MV-4-11 (cell line): ENCODE measurements around the gene CCDC81.

Source experiments
- DNase-seq: peaks from one replicate; lab custom pipeline; 2025; lab: John Stamatoyannopoulos, UW

CCDC81 gene

DNA sequence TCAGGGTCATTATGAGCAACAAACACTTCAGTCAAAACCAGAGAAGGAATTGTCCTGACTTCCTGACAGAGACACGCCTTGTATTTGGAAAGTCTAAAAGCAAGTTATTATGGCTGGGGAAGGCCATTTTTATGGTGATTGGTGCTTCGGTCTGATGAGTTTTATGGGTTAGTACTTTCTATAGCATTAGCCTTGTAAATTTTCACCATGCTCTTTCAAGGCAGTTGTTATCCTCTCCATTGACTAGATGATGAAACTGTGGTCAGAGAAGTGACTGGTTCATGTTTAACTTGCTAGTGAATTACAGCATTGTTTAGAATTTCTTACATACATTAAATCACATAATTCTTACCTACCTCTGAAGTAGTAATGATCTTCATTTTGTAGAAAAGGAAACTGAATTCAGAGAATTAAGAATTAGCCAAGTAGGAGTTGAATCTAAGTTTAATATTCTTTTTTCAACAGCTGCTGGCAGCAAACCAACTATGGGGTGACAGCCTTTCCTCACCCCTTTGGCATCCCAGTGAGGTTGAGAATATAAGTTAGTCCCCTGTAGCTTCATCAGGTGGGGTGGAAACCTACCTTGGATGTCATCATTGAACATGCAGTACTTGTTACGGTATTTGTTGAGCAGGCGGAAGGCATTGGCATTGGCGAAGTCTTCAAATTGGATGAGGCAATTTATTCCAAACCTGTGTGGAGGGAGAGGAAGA is 90.0 kb downstream of the CCDC81 start:
- no peak for DNase-seq

DNA sequence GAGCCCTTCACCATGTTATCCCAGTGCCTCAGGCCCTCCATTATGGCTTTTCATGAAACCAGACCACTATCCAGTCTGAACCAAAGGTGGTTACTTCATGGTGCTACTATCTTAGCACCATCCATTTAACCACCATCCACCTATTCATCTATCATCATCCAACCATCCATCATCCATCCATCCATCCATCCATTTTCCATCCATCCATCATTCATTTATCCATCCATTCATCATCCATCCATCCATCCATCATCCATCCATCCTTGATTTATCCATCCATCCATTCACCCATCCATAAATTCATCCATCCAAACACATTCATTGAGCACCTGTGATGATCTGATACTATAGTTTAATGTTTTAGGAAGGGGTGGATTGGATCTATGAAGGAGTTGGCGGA is 93.5 kb downstream of the CCDC81 start:
- no peak for DNase-seq

DNA sequence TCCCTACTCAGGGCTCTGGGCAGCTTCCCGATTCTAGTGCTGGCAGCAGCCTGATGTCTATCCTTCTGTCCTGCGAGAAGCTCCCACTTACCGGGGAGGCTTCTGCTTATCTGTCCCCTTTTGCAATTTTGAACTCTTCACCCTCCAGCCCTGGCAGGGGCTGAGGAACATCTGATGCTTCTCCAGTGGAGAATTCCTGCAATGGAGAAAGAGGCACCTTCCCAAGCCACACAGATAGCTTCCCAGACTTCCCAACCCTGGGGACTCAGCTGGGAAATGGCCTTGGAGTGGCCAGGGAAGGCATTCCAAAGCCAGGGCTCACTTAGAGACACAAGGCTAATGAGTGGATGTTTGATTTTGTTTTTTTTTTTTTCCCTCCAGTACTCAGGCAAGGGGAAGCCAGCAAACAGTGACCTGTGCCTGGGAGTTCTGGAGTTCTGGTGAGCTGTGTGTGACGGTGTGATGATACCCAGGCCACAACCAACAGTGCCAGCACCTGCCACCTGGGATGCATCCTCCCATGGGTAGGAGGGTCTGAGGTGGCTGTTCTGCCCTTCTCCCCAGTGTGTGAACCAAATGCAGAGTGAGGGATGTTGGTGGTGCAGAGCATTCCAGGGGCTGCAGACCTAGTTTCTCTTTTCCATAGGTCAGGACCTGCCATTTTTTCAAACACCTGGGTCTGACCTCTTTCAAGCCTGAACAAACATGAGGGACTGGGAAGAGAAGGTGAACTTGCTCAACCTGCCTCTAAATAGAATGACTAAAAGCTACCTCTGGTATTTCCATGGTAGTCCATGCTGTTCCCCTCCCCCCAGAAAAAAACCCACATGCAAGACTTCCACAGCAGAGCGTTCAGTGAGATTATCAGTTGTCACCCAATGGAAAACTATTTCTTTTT is 95.1 kb downstream of the CCDC81 start:
- DNase-seq, result no peak
